B cell (primary cell): Measurements from ENCODE around the gene CNGB1. TPM values are rescaled to one million over a fixed set of nuclear protein-coding genes. Genes with fewer than 3 reads are reported as not detected.

ENCODE experiments used
- ATAC-seq: fragments of 200-7000 bp; cut with Tn5 transposase; one replicate; pipeline ENCODE4 v1.10.0; 2021; ENCODE audit warnings: low read depth, mild to moderate bottlenecking, moderate number of reproducible peaks, moderate library complexity
- CTCF ChIA-PET: fragments of 350-600 bp; sonication (Branson Sonifier 250); formaldehyde crosslinking; loops from one replicate; lab custom pipeline; 2021; ENCODE audit warnings: antibody characterized with exemption, inconsistent platforms; lab: Charles Lee
- POLR2A ChIA-PET: fragments of 350-600 bp; sonication (Branson Sonifier 250); formaldehyde crosslinking; loops from one replicate; lab custom pipeline; 2021; ENCODE audit warnings: antibody characterized with exemption; lab: Charles Lee
- DNase-seq: peaks from one replicate; pipeline ENCODE4 v3.0.0; 2013
- H2AFZ ChIP-seq: 2 replicates; pipeline ENCODE4 v1.6.1; 2012; ENCODE audit warnings: mild to moderate bottlenecking, low read depth, low read length; ENCODE audit not compliant: insufficient read depth, poor library complexity, severe bottlenecking
- H3K27ac ChIP-seq, 2 donors: 1 replicate in 1 of 2; 2 replicates in 1 of 2; pipeline ENCODE4 v1.5.1; 2012 to 2013; ENCODE audit warnings: low read length in 2 of 2, mild to moderate bottlenecking in 2 of 2, moderate library complexity in 1 of 2
- H3K27me3 ChIP-seq, 4 experiments: fragments of 200-600 bp in 1 of 4; sonication (generic) in 1 of 4; replicated peaks in 1 of 4; 1 replicate in 2 of 4; 2 replicates in 2 of 4; pipeline versions ENCODE4 v1.6.1 to v1.7.0; 2013 to 2016; ENCODE audit warnings: low read length in 3 of 4, mild to moderate bottlenecking in 2 of 4, mixed read lengths in 1 of 4, moderate library complexity in 1 of 4; ENCODE audit not compliant: insufficient read depth in 4 of 4, control insufficient read depth in 3 of 4; ENCODE audit errors: control extremely low read depth in 1 of 4
- H3K36me3 ChIP-seq, 2 experiments: replicated peaks in 1 of 2; 1 replicate in 1 of 2; 2 replicates in 1 of 2; pipeline versions ENCODE4 v1.6.1 to v1.7.1; 2013; ENCODE audit warnings: low read length in 1 of 2; ENCODE audit not compliant: insufficient read depth in 2 of 2, control insufficient read depth in 1 of 2; ENCODE audit errors: control extremely low read depth in 1 of 2, extremely low read depth in 1 of 2
- H3K4me1 ChIP-seq, 2 donors: fragments of 200-600 bp in 1 of 2; sonication (generic) in 1 of 2; 1 replicate in 1 of 2; 2 replicates in 1 of 2; pipeline versions ENCODE4 v1.5.1 to v1.6.1; 2013 to 2017; ENCODE audit warnings: low read length in 2 of 2; ENCODE audit not compliant: control insufficient read depth in 2 of 2, insufficient read depth in 2 of 2
- H3K4me2 ChIP-seq: replicated peaks from 2 replicates; pipeline ENCODE3; 2012; ENCODE audit warnings: mild to moderate bottlenecking, low read depth, low read length; ENCODE audit not compliant: poor library complexity, severe bottlenecking
- H3K4me3 ChIP-seq, 5 experiments: fragments of 200-600 bp in 1 of 5; sonication (generic) in 1 of 5; 1 replicate in 3 of 5; 2 replicates in 2 of 5; pipeline versions ENCODE4 v1.5.1 to v1.7.0; 2011 to 2016; ENCODE audit warnings: low read length in 4 of 5, mild to moderate bottlenecking in 4 of 5, low read depth in 2 of 5, control low read depth in 1 of 5, moderate library complexity in 1 of 5; ENCODE audit not compliant: insufficient read depth in 1 of 5; ENCODE audit errors: control extremely low read depth in 1 of 5, extremely low read depth in 1 of 5
- H3K79me2 ChIP-seq: fragments of 200-600 bp; sonication (generic); one replicate; pipeline ENCODE4 v1.6.0; 2016; ENCODE audit warnings: low read length; ENCODE audit not compliant: control insufficient read depth, insufficient read depth
- H3K9ac ChIP-seq: fragments of 200-600 bp; sonication (generic); 2 replicates; pipeline ENCODE4 v1.6.1; 2017; ENCODE audit warnings: mild to moderate bottlenecking, low read length, moderate library complexity
- H3K9me3 ChIP-seq, 3 donors: one replicate each; pipeline versions ENCODE4 v1.6.1 to v1.7.1; 2013; ENCODE audit warnings: low read length in 2 of 3; ENCODE audit not compliant: control insufficient read depth in 2 of 3, insufficient read depth in 1 of 3; ENCODE audit errors: control extremely low read depth in 1 of 3
- H4K20me1 ChIP-seq: 2 replicates; pipeline ENCODE4 v1.6.0; 2012; ENCODE audit warnings: mild to moderate bottlenecking, low read length; ENCODE audit not compliant: insufficient read depth, control insufficient read depth, poor library complexity, severe bottlenecking
- H3K27ac Mint-ChIP-seq: one replicate; pipeline ENCODE4 v1.8.0; 2021; ENCODE audit warnings: mixed read lengths
- H3K27me3 Mint-ChIP-seq: one replicate; pipeline ENCODE4 v1.8.0; 2021; ENCODE audit warnings: mixed read lengths
- H3K4me1 Mint-ChIP-seq: one replicate; pipeline ENCODE4 v1.8.0; 2021; ENCODE audit warnings: mixed read lengths
- H3K4me3 Mint-ChIP-seq: one replicate; pipeline ENCODE4 v1.8.0; 2021; ENCODE audit warnings: mixed read lengths
- H3K9me3 Mint-ChIP-seq: one replicate; pipeline ENCODE4 v1.8.0; 2022; ENCODE audit warnings: mixed read lengths; ENCODE audit not compliant: insufficient read depth
- EZH2 ChIP-seq: IDR thresholded peaks from 2 replicates; pipeline ENCODE4 v1.6.1; 2012; ENCODE audit warnings: borderline replicate concordance, low read depth, mild to moderate bottlenecking, moderate library complexity, low read length; ENCODE audit not compliant: insufficient read depth, poor library complexity, severe bottlenecking
- WGBS: methylation state at CpG from one replicate; pipeline ENCODE4 v1.1.5; 2013; ENCODE audit warnings: missing lambda C conversion rate; ENCODE audit not compliant: insufficient coverage; 5-methylcytosine and 5-hydroxymethylcytosine counted together
- intact Hi-C: fragments of 100-400 bp; cut with micrococcal nuclease; formaldehyde crosslinking; loops from one replicate; pipeline ENCODE4 v1.10.0; 2022
- polyA plus RNA-seq: library from polyadenylated mRNA; depleted of rRNA; stranded (reverse); fragments of >200 nt; gene quantifications from 2 replicates; pipeline ENCODE4 v1.2.3, GENCODE V29; 2012
- total RNA-seq, 2 donors: library from RNA; stranded (reverse); fragments of 120-200 nt in 1 of 2; gene quantifications; 1 replicate in 1 of 2; 2 replicates in 1 of 2; pipeline versions ENCODE4 v1.2.3 to v1.2.4, GENCODE V29; 2013 to 2022
- TF ChIP-seq, protein P1 (sequence below): fragments of 200-600 bp; IDR thresholded peaks from one replicate; pipeline ENCODE4 v1.8.0; 2022; ENCODE audit warnings: antibody characterized with exemption, mild to moderate bottlenecking

The CNGB1 gene
- total and polyA plus RNA-seq, 2 donors (not counting 1 experiment from before 2014, with no cell fraction given) = not detected

DNA sequence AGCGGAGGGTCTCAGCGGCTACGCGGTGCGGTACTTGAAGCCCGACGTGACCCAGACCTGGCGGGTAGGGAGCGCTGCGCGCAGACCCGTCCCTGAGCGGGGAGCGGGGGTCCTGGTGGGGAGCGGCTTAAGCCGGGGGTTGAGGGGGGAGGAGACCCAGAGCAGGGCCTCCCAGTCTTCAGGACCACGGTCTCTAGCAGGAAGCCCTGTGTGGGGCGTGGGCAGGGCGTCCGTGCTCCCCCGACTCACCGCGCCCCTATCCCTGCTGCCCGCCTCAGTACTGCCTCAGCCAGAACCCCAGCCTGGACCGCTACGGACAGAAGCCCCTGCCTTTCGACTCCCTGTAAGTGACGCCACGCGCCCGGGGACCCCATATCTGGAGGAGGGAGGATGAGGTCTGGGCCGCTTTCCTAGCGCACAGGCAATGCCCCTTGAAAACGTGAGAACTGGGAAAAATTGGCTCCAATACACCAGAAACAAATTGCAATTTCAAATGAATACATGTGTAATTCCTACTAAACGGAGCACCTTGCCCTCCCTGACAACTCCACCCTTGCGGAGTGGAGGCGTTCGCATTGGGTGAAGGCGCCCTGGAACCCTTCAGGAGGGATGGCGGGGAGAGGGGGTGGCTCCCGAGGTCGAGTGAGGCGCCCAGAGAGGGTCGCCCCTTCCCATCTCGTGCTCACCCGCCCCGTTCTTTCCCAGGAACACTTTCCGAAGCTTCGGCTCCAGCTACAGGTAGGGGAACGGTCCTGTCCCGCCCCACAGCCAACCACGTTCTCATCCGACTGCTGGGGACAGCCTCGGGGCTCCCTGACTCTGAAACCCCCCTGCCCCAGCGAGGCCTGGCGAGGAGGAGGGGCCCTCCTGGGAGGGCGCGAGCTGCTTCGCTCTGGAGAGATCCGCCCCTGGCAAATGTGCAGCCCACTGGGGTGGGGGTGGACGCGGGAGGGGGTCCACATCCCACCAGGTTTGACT is 14.6 kb upstream of the CNGB1 start:
- no peak for DNase-seq
- ChIA-PET CTCF (interaction anchor here (1.3 kb wide), 1 partner anchor 14 kb away, joined by 4 read pairs; the partner anchor contains the start of gene ZNF319), POLR2A (interaction anchor here (0.7 kb wide), 1 partner anchor 183 kb away, joined by 14 read pairs; no protein-coding TSS in a partner anchor)
- Histone ChIP-seq H3K79me2 (no peaks in the 10 kb centered on the region), H3K27ac (no peak overlapping the region), H3K36me3 (no peaks in the 10 kb centered on the region), H3K4me2 (peak overlapping the region; percentile 95), H3K9me3 (peaks cover 0 to 10% (median 0%) of the 10 kb centered on the region in 3 donors), H2AFZ (peak overlapping the region; percentile 86), H3K27me3 (peaks cover 0 to 14% (median 6%) of the 10 kb centered on the region in 4 experiments), H4K20me1 (no peaks in the 10 kb centered on the region), H3K4me1 (peaks cover 7 to 16% of the 10 kb centered on the region in 2 donors), H3K4me3 (peak overlapping the region in 4 of 5 experiments; percentile 57 to 69 (median 64)), H3K9ac (peak overlapping the region; percentile 76)
- H3K4me3 Mint-ChIP-seq = peak overlapping the region; percentile 93
- intact Hi-C loops = loop anchor here (1.0 kb wide), 2 partner anchors 16 to 144 kb away; partner anchors contain the start of genes CFAP20 and USB1
- WGBS = 38% methylated on average over 48 of the region's 62 CpGs
- peak; percentile 44 for ATAC-seq
- peaks cover 18% of the 10 kb centered on the region for H3K4me1 Mint-ChIP-seq
- H3K9me3 Mint-ChIP-seq = no peaks in the 10 kb centered on the region
- peak overlapping the region; percentile 78 for H3K27ac Mint-ChIP-seq
- peaks cover 5% of the 10 kb centered on the region for H3K27me3 Mint-ChIP-seq
- no peak for TF ChIP-seq EZH2
- TF ChIP-seq, protein P1, sequence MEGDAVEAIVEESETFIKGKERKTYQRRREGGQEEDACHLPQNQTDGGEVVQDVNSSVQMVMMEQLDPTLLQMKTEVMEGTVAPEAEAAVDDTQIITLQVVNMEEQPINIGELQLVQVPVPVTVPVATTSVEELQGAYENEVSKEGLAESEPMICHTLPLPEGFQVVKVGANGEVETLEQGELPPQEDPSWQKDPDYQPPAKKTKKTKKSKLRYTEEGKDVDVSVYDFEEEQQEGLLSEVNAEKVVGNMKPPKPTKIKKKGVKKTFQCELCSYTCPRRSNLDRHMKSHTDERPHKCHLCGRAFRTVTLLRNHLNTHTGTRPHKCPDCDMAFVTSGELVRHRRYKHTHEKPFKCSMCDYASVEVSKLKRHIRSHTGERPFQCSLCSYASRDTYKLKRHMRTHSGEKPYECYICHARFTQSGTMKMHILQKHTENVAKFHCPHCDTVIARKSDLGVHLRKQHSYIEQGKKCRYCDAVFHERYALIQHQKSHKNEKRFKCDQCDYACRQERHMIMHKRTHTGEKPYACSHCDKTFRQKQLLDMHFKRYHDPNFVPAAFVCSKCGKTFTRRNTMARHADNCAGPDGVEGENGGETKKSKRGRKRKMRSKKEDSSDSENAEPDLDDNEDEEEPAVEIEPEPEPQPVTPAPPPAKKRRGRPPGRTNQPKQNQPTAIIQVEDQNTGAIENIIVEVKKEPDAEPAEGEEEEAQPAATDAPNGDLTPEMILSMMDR = no peak
